Activated CD8-positive, alpha-beta T cell treated with anti-CD3 and anti-CD28 coated beads, Interleukin-2, amount 10 ng/mL, durations not matched to agents 7 days and 5 days (primary cell): ENCODE results near the gene JAG2. TPM values are rescaled to one million over a fixed set of nuclear protein-coding genes. Genes with fewer than 3 reads are reported as not detected.
A peak's percentile ranks its signal among the peaks of the same experiment; 100 is the strongest.

ENCODE experiments used
- ATAC-seq: fragments of 150-1000 bp; cut with Tn5 transposase; one replicate; pipeline ENCODE4 v1.10.0; 2021; ENCODE audit warnings: moderate library complexity
- CTCF ChIA-PET: fragments of 350-600 bp; sonication (Branson Sonifier 250); formaldehyde crosslinking; loops from one replicate; lab custom pipeline; 2021; ENCODE audit warnings: antibody characterized with exemption; lab: Charles Lee
- POLR2A ChIA-PET: fragments of 350-600 bp; sonication (Branson Sonifier 250); formaldehyde crosslinking; loops from one replicate; lab custom pipeline; 2021; ENCODE audit warnings: antibody characterized with exemption; lab: Charles Lee
- DNase-seq: peaks from one replicate; pipeline ENCODE4 v3.0.0-alpha.2; 2020
- H3K27ac Mint-ChIP-seq: one replicate; pipeline ENCODE4 v1.8.0; 2021; ENCODE audit warnings: mild to moderate bottlenecking, mixed read lengths
- H3K27me3 Mint-ChIP-seq: one replicate; pipeline ENCODE4 v1.8.0; 2021; ENCODE audit warnings: low read depth, mixed read lengths
- H3K36me3 Mint-ChIP-seq: one replicate; pipeline ENCODE4 v1.8.0; 2021; ENCODE audit warnings: low read depth, mixed read lengths
- H3K4me1 Mint-ChIP-seq: one replicate; pipeline ENCODE4 v1.8.0; 2021; ENCODE audit warnings: low read depth, mixed read lengths
- H3K4me3 Mint-ChIP-seq: one replicate; pipeline ENCODE4 v1.8.0; 2021; ENCODE audit warnings: mild to moderate bottlenecking, mixed read lengths
- H3K9me3 Mint-ChIP-seq: one replicate; pipeline ENCODE4 v1.8.0; 2022; ENCODE audit warnings: mixed read lengths; ENCODE audit not compliant: insufficient read depth
- total RNA-seq, 2 experiments: library from RNA; stranded (reverse); gene quantifications; one replicate each; pipeline ENCODE4 v1.2.3, GENCODE V29; 2021

Gene JAG2
- total RNA-seq, 2 experiments from 2014 or later = 2.5 to 2.9 TPM

DNA sequence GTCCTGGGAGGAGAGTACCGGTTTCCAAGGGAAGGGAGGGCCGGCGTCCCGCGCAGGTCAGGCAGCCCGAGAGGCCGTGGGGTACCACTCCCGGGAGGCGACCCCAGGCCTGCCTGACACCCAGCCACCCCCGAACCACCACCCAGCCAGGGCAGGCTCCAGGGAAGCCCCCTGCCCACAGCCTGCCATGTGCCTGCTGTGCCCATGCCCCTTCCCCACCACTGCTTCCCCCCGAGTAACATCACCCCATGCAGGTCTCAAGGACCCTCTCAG lies 10.2 kb upstream of the JAG2 start:
- POLR2A ChIA-PET = no interaction called here
- H3K36me3 Mint-ChIP-seq = no peaks in the 10 kb centered on the region
- ATAC-seq (no peak), DNase-seq (no peak)
- no peaks in the 10 kb centered on the region for H3K9me3 Mint-ChIP-seq
- no peak overlapping the region for H3K27ac Mint-ChIP-seq
- CTCF ChIA-PET = no interaction called here
- H3K27me3 Mint-ChIP-seq = peaks cover 6% of the 10 kb centered on the region
- H3K4me3 Mint-ChIP-seq = no peak overlapping the region
- peaks cover 46% of the 10 kb centered on the region for H3K4me1 Mint-ChIP-seq

DNA sequence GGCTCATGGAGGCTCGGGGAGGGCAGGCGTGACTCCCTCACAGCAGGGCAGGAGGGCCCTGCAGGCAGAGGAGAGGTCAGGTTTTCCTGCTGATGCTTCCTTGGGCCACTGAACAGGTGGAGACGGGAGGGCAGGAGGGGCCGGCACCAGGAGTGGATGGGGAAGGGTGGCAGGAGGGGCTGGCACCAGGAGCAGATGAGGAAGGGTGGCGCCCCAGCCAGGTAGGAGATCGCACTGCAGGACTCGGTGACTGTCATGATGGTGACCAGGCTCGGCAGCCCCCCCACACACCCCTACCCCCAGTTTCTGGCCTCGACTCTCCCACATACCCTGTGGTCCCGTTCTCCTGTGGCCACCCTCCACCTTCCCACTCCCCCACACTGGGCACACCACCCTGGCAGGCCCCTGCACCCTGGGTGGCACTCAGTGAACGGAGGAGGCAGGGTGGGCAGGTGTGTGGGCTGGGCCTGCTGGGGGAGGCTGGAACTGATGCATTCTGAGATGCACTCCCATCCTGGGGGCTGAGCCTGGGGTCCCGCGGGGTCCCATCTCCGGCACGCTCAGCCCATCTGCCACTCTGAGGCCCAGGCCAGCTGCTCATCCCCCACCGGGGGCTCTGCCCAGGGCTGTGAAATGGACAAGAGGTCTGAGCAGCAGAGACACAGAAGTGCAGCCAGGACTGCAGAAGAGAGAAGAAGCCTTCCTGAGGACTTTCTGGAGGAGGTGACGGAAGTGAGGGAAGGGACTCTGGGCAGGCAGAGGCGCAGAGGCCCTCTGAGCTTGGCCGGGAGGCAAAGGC lies 9.7 kb upstream of the JAG2 start:
- CTCF ChIA-PET = no interaction called here
- ATAC-seq = no peak

DNA sequence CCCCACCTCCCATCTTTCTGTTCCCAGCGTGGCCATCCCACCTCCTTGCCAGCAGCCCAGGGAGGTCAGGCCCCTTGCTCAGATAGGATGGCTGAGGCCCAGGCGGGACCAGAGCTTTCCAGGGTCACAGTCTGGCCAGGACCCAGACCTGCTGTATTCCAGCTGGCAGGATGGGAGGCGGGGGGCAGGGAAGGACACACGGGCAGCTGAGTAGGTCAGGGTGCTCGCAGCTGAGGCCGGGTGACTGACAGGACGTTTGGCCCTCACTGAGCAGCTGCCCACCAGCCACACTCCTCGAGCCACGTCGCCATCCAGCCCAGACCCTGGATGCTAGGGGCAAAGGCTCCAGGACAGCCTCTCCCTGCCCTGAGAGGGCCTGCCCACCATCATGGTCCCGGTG lies 8.5 kb upstream of the JAG2 start:
- Mint-ChIP-seq H3K4me3 (no peak overlapping the region), H3K9me3 (no peaks in the 10 kb centered on the region), H3K27me3 (peaks cover 2% of the 10 kb centered on the region), H3K36me3 (no peaks in the 10 kb centered on the region), H3K4me1 (peaks cover 38% of the 10 kb centered on the region), H3K27ac (no peak overlapping the region)
- ATAC-seq (no peak), DNase-seq (no peak)
- ChIA-PET CTCF (no interaction called here), POLR2A (no interaction called here)

More for the DNA sequence above, 9.7 kb upstream of the JAG2 start:
- POLR2A ChIA-PET = no interaction called here
- peaks cover 49% of the 10 kb centered on the region for H3K4me1 Mint-ChIP-seq
- H3K27me3 Mint-ChIP-seq = peaks cover 2% of the 10 kb centered on the region
- H3K9me3 Mint-ChIP-seq = no peaks in the 10 kb centered on the region
- no peak overlapping the region for H3K27ac Mint-ChIP-seq
- H3K36me3 Mint-ChIP-seq = no peaks in the 10 kb centered on the region
- DNase-seq = no peak
- no peak overlapping the region for H3K4me3 Mint-ChIP-seq

DNA sequence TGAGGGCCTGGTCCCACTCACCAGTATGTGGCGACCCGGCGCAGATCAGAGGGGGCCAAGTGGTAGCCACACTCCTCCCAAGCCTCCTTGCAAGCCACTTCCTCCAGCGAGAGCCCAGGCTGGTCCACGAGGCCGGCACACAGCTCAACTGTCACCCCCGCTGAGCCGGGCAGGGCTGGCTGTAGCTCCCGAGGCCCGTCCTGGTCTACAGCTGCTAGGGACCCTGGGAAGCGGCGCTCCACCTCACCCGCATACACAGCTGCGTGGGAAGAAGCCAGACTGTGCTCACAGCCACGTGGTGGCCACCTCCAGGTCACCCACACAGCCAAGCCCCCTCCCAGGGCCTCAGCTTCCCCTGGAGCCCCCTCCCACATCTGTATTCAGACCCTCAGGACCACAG lies 7.9 kb upstream of the JAG2 start:
- Mint-ChIP-seq H3K4me1 (peaks cover 37% of the 10 kb centered on the region), H3K27me3 (peaks cover 5% of the 10 kb centered on the region), H3K36me3 (no peaks in the 10 kb centered on the region), H3K9me3 (no peaks in the 10 kb centered on the region), H3K27ac (no peak overlapping the region), H3K4me3 (no peak overlapping the region)
- ATAC-seq = no peak
- POLR2A ChIA-PET = no interaction called here
- DNase-seq = no peak
- CTCF ChIA-PET = interaction anchor here (1.2 kb wide), 1 partner anchor 17 kb away, joined by 3 read pairs; no protein-coding TSS in a partner anchor

DNA sequence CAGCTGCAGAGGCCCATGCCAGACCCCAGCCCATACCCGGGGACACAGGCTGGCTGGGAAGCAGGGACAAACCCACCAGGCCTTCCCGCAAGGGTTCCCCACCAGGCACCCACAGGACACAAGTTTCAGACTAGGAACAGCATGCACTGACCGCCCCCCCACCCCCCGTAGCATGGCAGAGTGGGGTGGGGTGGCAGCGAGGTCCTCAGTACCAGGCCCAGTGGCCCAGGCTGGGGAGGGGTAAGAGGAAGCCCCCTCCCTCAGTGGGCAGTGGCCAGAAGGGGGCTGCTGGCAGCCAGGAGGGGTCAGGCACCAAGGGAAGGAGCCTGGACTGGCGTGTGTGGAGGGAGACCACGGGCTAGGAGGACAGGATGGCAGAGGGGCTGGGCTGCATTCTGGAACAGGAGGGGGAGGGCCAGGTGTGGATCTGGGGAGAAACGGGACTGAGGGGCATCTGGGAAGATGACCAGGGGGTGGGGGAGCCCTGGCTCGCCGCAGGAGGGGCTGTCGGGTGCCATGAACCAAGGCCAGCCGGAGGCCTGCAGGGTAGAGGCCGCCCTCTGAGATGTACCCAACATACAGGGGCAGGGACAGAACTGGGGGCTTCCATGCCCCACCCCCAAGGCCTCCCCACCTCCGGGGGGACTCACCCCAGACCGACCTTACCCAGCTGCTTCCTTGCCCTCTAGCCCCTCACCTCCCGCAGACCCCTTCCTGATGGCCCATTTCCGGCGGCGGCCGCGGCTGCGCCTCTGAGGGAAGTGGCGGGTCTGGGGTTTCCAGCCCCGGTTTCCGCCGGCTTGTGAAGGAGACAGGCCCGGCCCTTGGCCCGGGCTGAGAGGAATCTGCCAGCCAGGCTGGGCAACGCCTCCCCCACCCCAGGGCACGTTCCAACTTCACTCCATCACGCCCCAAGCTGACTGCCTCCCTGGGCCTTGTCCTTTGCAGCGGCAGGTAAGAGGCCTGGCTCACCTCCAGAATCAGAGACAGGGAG lies 5.6 kb upstream of the JAG2 start:
- Mint-ChIP-seq H3K4me1 (peaks cover 43% of the 10 kb centered on the region), H3K27ac (peak overlapping the region; percentile 34), H3K9me3 (no peaks in the 10 kb centered on the region), H3K36me3 (no peaks in the 10 kb centered on the region), H3K27me3 (peaks cover 15% of the 10 kb centered on the region), H3K4me3 (peak overlapping the region; percentile 22)
- DNase-seq = peak; percentile 71
- ChIA-PET CTCF (interaction anchor here (1.1 kb wide), 1 partner anchor 16 kb away, joined by 3 read pairs; no protein-coding TSS in a partner anchor), POLR2A (no interaction called here)
- ATAC-seq = peak; percentile 65

DNA sequence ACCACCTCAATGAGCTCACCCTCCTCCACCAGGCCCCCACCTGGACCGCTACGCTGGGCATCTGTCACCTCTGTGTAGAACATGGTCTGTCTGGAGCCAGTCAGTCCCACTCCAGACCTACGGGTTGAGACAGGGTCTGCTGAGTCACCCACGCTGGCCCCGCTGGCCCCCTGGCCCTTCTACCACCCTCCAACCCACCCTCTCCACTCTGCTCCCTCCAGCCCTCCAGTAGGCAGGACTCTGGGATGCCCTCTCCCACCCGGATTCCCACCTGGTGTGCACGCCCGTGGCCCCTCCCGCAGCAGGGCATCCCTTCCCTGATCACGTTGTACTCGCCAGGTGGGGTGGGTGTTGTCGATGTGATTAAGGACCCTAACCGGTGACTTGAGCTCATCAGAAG lies 4.6 kb upstream of the JAG2 start:
- ChIA-PET POLR2A (no interaction called here), CTCF (interaction anchor here (1.1 kb wide), 1 partner anchor 17 kb away, joined by 3 read pairs; no protein-coding TSS in a partner anchor)
- ATAC-seq = no peak
- H3K36me3 Mint-ChIP-seq = no peaks in the 10 kb centered on the region
- no peaks in the 10 kb centered on the region for H3K9me3 Mint-ChIP-seq
- H3K4me3 Mint-ChIP-seq = no peak overlapping the region
- no peak for DNase-seq
- peak overlapping the region; percentile 52 for H3K27ac Mint-ChIP-seq
- peaks cover 16% of the 10 kb centered on the region for H3K27me3 Mint-ChIP-seq
- peaks cover 44% of the 10 kb centered on the region for H3K4me1 Mint-ChIP-seq

DNA sequence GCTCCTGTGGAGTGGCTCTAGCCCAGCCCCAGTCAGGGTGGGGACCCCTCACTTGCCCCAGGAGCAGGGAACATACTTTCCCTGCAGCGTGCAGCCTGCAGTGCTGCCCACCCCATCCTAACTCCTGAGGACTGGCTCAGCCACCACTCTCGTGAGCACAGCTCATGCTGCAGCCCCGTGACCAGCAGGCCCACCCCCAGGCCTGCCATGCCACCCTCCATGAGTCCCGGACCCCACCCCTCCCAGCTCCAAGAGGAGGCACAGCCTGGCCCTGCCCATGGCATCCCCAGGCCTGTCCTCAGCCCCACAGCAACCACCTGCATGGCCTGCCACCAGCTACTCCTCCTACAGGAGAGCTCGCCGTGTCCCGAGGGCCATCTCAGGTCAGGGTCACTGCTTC lies 3.9 kb upstream of the JAG2 start:
- POLR2A ChIA-PET = no interaction called here
- CTCF ChIA-PET = interaction anchor here (1.8 kb wide), 1 partner anchor 30 kb away, joined by 4 read pairs; no protein-coding TSS in a partner anchor
- Mint-ChIP-seq H3K9me3 (no peaks in the 10 kb centered on the region), H3K4me3 (no peak overlapping the region), H3K4me1 (peaks cover 46% of the 10 kb centered on the region), H3K27me3 (peaks cover 16% of the 10 kb centered on the region), H3K36me3 (no peaks in the 10 kb centered on the region), H3K27ac (no peak overlapping the region)
- DNase-seq = no peak
- ATAC-seq = no peak

DNA sequence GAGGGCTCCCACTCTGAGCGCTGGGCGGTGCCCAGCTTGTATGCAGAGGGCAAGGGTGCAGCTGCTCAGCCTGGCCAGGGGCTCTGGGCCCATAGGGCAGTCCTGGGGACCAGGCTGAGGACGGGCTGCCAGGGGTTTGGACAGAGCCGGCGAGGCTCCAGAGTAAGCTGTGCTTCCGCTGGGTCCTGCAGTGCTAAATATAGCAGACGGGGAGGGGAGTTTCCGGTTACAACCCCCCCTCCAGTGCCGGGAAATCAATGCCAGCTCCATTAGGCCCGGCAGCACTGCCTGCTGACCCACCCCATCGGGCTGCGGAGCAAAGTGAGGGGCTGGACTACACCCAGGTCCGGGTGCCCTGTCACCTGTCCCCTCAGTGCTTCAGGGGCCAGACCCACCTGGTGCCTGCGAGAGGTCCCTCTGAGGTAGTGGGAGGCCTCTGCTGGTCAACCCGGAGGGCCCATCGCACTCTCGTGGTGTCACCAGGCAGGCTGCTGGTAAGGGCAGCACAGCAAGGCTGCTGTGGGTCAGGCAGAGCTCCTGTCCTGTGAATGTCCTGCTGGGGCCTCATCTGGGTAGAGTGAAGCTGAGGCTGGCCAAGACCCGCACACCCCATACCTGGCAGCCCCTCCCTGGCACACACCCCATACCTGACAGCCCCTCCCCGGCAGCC lies 2.6 kb upstream of the JAG2 start:
- no peak overlapping the region for H3K27ac Mint-ChIP-seq
- no peak overlapping the region for H3K4me3 Mint-ChIP-seq
- POLR2A ChIA-PET = no interaction called here
- H3K27me3 Mint-ChIP-seq = peaks cover 22% of the 10 kb centered on the region
- H3K9me3 Mint-ChIP-seq = no peaks in the 10 kb centered on the region
- ATAC-seq (no peak), DNase-seq (no peak)
- CTCF ChIA-PET = interaction anchor here (1.0 to 2.7 kb wide), 4 partner anchors 11 to 181 kb away, joined by 4 to 6 read pairs (median 4); no protein-coding TSS in a partner anchor
- no peaks in the 10 kb centered on the region for H3K36me3 Mint-ChIP-seq
- H3K4me1 Mint-ChIP-seq = peaks cover 40% of the 10 kb centered on the region

DNA sequence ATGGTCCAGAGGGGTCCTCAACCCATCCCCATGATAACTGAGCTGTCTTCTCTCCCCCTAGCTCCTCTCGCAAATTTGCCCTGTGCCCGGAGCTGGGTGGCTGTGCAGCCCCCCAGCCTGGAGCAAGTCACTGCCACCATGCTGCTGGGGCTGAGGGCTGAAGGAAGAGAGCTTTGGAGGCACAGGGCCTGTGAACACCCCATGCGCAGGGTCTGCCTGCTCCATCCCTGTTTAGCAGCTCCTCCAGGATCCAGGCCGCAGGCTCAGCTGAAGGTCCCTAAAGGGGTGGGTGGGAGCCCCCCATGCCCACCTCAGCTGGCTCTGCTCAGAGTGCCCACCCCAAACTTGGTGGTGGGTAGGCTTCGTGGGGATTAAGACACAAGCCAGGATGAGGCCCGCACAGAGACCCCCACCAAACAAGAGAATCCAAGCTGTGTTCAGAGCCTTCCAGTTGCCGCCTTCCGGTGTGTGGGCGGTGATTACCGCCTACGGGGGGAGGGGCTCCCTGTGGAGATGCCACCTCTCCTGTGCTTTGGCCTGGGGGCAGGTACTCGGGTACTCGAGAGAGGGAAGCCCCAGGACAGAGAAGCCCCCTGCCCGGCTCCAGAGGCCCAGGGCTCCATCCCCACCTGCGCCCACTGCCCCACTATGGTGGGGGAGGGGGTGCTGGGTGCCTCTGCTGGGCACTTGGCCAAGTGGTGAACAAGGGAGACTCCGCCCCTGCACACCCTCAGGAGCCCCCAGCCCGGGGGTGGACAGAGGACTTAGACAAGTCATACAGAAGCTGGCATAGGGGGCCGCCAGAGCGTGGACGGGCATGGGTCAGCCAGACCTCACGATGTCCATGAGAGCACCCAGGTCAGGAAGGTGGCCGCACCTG lies 1.4 kb upstream of the JAG2 start:
- peaks cover 33% of the 10 kb centered on the region for H3K4me1 Mint-ChIP-seq
- H3K9me3 Mint-ChIP-seq = no peaks in the 10 kb centered on the region
- H3K4me3 Mint-ChIP-seq = peak overlapping the region; percentile 58
- peaks cover 22% of the 10 kb centered on the region for H3K27me3 Mint-ChIP-seq
- CTCF ChIA-PET = interaction anchor here (1.0 to 2.7 kb wide), 4 partner anchors 12 to 182 kb away, joined by 3 to 6 read pairs (median 5); no protein-coding TSS in a partner anchor
- H3K27ac Mint-ChIP-seq = no peak overlapping the region
- DNase-seq (no peak), ATAC-seq (no peak)
- no peaks in the 10 kb centered on the region for H3K36me3 Mint-ChIP-seq
- POLR2A ChIA-PET = no interaction called here

DNA sequence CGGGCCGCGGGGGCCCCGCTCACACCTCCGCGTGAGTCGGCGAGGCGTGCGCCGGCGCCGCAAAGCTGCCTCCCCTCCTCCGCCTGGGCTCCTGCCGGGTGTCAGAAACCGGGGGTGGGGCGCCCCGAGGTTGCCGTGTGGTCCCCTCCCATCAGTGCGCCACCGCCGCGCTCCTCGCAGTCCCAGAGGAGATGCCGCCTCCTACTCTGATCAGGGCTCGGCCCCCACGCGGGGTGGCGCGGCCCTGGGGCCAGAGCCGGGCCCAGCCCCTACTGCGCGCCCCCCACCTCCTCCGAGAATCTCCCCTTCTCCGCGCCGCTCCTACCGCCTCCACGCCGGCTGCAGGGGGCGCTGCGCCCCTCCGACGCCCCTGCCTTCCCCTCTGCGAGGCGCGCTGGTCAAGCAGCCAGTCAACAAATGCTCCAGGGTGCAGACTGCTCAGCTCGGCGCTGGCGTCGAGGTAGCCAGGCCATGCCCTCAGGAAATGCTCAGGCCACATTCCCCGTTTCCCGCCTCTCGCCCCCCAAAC lies 467 bp upstream of the JAG2 start:
- H3K4me3 Mint-ChIP-seq = peak overlapping the region; percentile 31
- POLR2A ChIA-PET = no interaction called here
- no peaks in the 10 kb centered on the region for H3K9me3 Mint-ChIP-seq

More for the DNA sequence above, 467 bp upstream of the JAG2 start:
- CTCF ChIA-PET = interaction anchor here (1.1 to 2.7 kb wide), 7 partner anchors 11 to 183 kb away, joined by 3 to 7 read pairs (median 5); no protein-coding TSS in a partner anchor
- DNase-seq = peak; percentile 56
- H3K27ac Mint-ChIP-seq = no peak overlapping the region
- peaks cover 23% of the 10 kb centered on the region for H3K4me1 Mint-ChIP-seq
- peak; percentile 53 for ATAC-seq
- no peaks in the 10 kb centered on the region for H3K36me3 Mint-ChIP-seq
- peaks cover 22% of the 10 kb centered on the region for H3K27me3 Mint-ChIP-seq
